ENCODE data around the gene DIRAS3. TPM values are rescaled to one million over a fixed set of nuclear protein-coding genes. Genes with fewer than 3 reads are reported as not detected.

DIRAS3 gene
- polyA plus RNA-seq, 1 experiment: 12.6 TPM

DNA sequence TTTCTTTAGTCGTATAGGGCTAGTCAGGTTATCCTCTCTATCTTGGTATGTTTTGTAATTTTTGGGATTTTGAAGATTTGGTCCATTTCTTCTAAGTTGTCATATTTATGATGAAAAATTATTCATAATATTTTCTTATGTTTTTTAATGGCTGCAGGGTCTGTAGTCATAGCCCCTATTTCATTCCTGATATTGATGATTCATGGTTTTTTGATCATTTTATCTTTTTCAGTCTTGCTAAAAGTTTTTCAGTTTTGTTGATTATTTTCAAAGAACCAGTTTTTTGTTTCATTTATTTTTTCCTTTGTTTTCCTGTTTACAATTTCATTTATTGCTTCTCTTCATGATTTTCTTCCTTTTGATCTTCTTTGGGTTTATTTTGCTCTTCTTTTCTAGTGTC, 50.2 kb downstream of the DIRAS3 start:
- DNase-seq (ENCODE audit: low read depth, low spot score): no peak
- TF ChIP-seq, protein P1, sequence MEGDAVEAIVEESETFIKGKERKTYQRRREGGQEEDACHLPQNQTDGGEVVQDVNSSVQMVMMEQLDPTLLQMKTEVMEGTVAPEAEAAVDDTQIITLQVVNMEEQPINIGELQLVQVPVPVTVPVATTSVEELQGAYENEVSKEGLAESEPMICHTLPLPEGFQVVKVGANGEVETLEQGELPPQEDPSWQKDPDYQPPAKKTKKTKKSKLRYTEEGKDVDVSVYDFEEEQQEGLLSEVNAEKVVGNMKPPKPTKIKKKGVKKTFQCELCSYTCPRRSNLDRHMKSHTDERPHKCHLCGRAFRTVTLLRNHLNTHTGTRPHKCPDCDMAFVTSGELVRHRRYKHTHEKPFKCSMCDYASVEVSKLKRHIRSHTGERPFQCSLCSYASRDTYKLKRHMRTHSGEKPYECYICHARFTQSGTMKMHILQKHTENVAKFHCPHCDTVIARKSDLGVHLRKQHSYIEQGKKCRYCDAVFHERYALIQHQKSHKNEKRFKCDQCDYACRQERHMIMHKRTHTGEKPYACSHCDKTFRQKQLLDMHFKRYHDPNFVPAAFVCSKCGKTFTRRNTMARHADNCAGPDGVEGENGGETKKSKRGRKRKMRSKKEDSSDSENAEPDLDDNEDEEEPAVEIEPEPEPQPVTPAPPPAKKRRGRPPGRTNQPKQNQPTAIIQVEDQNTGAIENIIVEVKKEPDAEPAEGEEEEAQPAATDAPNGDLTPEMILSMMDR (IDR thresholded peaks at IDR 0.05; ENCODE audit: low read depth, low read length): no peak
- CTCF ChIA-PET: interaction anchor here (1.0 kb wide), 1 partner anchor 10 kb away, joined by 3 read pairs; no protein-coding TSS in a partner anchor

DNA sequence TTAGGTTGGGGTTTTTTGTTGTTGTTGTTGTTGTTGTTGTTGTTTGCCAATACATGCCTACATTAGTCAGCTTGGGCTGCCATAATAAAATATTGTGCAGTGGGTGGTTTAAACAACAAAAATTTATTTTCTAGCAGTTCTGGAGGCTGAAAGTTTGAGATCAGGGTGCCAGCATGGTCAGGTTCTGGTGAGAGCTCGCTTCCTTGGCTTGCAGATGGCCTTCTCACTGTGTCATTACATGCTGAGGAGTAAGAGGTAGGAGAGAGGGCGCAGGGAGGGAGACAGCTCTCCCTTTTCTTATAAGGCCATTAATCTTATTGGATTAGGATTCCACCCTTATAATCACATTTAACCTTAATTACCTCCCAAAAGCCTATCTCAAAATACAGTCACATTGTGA, 52.7 kb downstream of the DIRAS3 start:
- DNase-seq (ENCODE audit: low read depth, low spot score): no peak
- ChIA-PET POLR2A (no interaction called here), CTCF (interaction anchor here (1.5 kb wide), 1 partner anchor 148 kb away, joined by 3 read pairs; no protein-coding TSS in a partner anchor)
- H3K4me3 ChIP-seq (ENCODE audit: low read depth, low read length): no peak overlapping the region
- TF ChIP-seq, protein P1 (IDR thresholded peaks at IDR 0.05; ENCODE audit: low read depth, low read length): no peak
- peaks cover 8% of the 10 kb centered on the region for H3K9me3 ChIP-seq (ENCODE audit: control insufficient read depth, insufficient read depth, low read length)
- no peaks in the 10 kb centered on the region for H3K27me3 ChIP-seq (ENCODE audit: control insufficient read depth, insufficient read depth, low read length)
- no peak overlapping the region for H3K27ac ChIP-seq (ENCODE audit: low read depth, low read length)

More for the DNA sequence above, 50.2 kb downstream of the DIRAS3 start:
- Histone ChIP-seq H3K27ac (ENCODE audit: low read depth, low read length) (no peak overlapping the region), H3K27me3 (ENCODE audit: control insufficient read depth, insufficient read depth, low read length) (no peaks in the 10 kb centered on the region), H3K4me3 (ENCODE audit: low read depth, low read length) (no peak overlapping the region), H3K9me3 (ENCODE audit: control insufficient read depth, insufficient read depth, low read length) (peaks cover 8% of the 10 kb centered on the region)
- POLR2A ChIA-PET: no interaction called here

Other genes starting within 250 kb of the DIRAS3 start
- gene GNG12, start 217.2 kb downstream of the DIRAS3 start, polyA plus RNA-seq (2011; rRNA removed): 140 and 185 TPM in 2 replicates
- 391 and 417 TPM in 2 replicates for gene WLS, start 181.9 kb upstream of the DIRAS3 start, polyA plus RNA-seq (2011; rRNA removed)